GM18867 (cell line): ENCODE results near the gene FAM98C.
"Not testable (repeated sequence)": the region's sequence is repeated elsewhere in the genome, so short reads cannot be mapped to it uniquely, and the experiment has no call there.

Experiments
- ATAC-seq: cut with Tn5 transposase; IDR thresholded peaks from one replicate; pipeline ENCODE4 v1.9.1; 2021; ENCODE audit warnings: mild to moderate bottlenecking, moderate library complexity; ENCODE audit not compliant: unreplicated experiment

Gene FAM98C

GRCh38 chr19:38425222-38425809 lies 22.4 kb downstream of the FAM98C start:
- no peak for ATAC-seq

- ATAC-seq: no peak
These were observed 23.0 kb downstream of the FAM98C start, which contains the start of gene RASGRP4 for GRCh38 chr19:38425810-38426466. TSS of gene RASGRP4 (minus strand) at chr19:38426219. CDS start at chr19:38426091, 128 bp downstream.

GRCh38 chr19:38427035-38427677 lies 24.3 kb downstream of the FAM98C start:
- ATAC-seq: not testable (repeated sequence)

- no peak for ATAC-seq
These were observed 26.3 kb downstream of the FAM98C start for GRCh38 chr19:38429055-38429810.

DNA sequence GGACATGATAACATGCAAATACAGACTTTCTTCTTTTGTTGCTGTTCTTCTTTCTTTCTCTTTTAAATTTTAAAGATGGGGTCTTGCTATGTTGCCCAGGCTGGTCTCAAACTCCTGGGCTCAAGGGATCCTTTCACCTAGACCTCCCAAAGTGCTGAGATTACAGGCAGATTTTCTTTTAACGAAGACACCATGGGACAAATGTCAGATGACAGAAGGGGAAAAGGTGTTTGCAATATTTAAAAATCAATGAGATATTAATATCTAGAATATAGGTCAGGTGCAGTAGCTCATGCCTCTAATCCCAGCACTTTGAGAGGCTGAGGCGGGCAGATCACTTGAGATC lies 26.9 kb downstream of the FAM98C start:
- ATAC-seq: no peak

GRCh38 chr19:38430931-38431330 lies 28.0 kb downstream of the FAM98C start:
- ATAC-seq: no peak

GRCh38 chr19:38433268-38433733 lies 30.4 kb downstream of the FAM98C start, which contains the start of gene RYR1:
TSS of gene RYR1 (plus strand) at chr19:38433691. CDS start at chr19:38433830, 139 bp downstream.
- ATAC-seq: peak; percentile 52

DNA sequence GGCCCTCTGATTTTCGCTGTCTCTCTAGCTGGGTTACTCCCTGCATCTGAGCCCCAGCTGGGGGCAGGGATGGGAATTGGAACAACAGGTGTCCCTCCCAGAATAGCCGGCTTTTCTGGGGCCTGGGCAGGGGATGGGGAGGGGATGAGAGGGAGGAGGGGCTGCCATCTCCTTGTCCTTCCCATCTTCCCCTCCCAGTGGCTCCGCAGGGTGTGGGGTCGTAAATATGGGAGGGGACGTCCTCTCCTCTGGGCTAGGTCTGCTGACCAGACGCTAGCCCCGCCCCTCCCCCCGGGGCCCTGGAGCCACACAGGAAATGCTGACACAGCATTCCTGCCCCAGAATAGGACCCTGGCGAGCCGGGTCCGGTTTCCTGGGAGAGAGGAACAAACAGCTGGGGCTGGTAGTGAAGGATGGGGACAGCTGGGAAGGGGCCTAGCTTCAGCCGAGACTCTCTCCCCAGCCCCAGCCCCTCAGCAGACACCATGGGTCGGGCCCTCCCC lies 31.7 kb downstream of the FAM98C start:
- ATAC-seq: no peak

GRCh38 chr19:38437295-38437694 lies 34.4 kb downstream of the FAM98C start:
- no peak for ATAC-seq

DNA sequence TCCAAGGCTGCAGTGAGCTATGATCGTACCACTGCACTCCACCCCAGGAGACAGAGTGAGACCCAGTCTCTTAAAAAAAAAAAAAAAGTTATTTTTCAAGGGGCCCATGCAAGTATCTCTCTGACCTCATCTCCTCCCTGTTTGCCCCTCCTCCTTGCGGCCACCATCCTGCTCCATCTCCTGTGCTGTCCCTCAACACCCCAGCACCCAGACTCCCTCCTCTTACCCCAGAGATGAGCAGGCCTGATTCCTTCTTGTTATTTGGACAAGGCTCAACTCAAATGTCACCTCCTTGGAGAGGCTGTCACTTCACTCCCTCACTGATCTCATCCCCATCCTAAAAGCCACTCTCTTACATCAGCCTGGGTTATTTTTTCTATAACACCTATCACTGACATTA lies 35.0 kb downstream of the FAM98C start:
- ATAC-seq: no peak

GRCh38 chr19:38440592-38440991 lies 37.7 kb downstream of the FAM98C start:
- ATAC-seq: no peak

- no peak for ATAC-seq
These were observed 38.9 kb downstream of the FAM98C start for GRCh38 chr19:38441657-38442348.

DNA sequence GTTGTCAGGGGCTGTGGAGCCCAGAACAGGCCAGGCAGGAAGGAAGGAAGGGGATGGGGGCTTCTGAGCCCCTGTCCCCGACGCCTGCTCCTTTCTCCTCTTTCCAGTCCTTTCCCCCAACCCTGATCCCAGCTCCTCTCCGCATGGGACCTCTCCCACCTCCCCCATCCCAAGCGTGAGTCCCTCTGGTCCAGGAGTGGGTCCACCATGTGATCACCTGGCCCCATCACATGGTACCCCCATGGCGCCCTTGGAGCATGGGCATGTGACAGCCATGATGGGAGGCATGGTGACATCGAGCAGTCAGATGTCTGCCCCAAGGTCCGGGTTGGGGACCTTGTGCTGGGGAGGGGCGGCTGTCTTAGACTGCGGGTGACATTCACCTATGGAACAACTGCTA lies 39.8 kb downstream of the FAM98C start:
- no peak for ATAC-seq

DNA sequence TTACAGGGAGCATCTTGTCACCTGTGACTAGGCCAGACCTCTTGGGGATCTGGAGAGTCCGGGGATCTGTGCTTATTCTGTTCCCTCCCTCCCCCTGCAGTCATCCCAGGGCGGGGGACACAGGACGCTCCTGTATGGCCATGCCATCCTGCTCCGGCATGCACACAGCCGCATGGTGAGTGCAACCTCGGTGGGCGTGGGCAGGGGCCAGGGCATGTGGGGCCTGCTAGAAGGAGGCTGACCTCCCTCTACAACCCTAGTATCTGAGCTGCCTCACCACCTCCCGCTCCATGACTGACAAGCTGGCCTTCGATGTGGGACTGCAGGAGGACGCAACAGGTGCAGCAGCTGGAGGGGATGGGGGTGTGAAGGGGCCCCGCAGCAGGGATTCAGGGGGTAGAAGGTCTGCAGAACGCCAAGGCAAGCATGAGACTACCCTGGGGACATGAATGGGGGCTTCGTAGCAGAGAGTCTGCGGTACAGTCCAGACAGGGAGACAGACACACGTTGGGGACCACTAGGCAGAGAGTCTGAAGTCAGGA lies 40.6 kb downstream of the FAM98C start:
- no peak for ATAC-seq

DNA sequence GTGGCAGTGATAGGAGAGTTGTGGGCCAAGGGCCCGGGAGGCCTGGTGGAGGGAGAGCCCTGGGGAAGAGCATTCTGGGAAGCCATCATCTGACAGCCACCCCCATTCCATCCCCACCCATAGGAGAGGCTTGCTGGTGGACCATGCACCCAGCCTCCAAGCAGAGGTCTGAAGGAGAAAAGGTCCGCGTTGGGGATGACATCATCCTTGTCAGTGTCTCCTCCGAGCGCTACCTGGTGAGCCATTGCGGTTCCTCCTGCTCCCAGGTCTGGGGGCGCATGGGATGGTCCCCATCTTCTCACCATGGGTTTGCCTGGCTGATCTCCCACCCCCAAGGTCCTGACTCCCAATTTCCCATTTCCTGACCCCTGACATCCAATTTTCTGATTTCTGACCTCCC lies 41.1 kb downstream of the FAM98C start:
- no peak for ATAC-seq

DNA sequence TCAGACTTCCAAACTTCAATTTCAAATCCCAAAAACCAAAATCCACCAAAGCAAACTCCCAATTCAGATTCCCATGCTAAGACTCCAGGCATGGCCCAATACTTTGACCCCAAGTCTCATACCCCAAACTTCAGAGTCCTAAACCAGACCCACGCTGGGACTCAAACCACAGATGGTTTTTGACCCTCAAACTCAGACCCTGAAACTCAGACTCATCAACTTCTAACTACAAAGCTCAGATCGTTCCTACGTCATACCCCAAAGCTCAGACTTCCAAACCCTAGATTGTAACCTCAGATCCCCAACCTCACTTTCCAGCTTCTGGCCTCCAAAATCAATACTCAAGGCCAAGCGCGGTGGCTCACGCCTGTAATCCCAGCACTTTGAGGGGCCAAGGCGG lies 42.5 kb downstream of the FAM98C start:
- ATAC-seq: no peak

- no peak for ATAC-seq
These were observed 45.3 kb downstream of the FAM98C start for GRCh38 chr19:38448225-38448624.

- ATAC-seq: no peak
These were observed 46.6 kb downstream of the FAM98C start for GRCh38 chr19:38449518-38449917.

DNA sequence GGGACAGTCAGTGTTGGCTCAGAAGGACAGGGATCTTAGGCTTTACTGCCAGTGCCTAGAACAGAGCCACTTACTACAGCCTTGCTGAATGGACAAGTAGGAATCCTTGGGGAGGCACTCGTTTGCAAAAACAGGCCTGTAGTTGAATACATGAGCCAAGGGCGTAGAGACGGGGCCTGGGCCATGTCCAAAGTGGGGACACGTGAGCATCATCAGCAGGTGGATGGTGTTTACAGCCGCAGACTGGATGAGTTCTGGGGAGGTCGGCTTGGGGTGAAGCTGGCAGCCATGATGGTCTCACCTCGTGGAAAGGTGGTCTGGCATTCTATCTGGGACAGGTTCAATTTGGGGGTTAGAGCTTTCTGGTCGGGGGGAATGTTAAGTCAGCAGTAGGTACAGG lies 48.1 kb downstream of the FAM98C start:
- ATAC-seq: no peak

GRCh38 chr19:38451629-38452028 lies 48.7 kb downstream of the FAM98C start:
- ATAC-seq: no peak
